OCI-LY1 (cell line): ENCODE results near the gene SPATA9.
A peak's percentile ranks its signal among the peaks of the same experiment; 100 is the strongest.
"Not testable (repeated sequence)": the region's sequence is repeated elsewhere in the genome, so short reads cannot be mapped to it uniquely, and the experiment has no call there.

Experiments
- H2AFZ ChIP-seq: fragments of 200-600 bp; sonication (generic), shearing (Covaris generic); 2 replicates; pipeline ENCODE4 v1.6.0; 2014; ENCODE audit warnings: antibody characterized with exemption, mild to moderate bottlenecking, low read length
- H3F3A ChIP-seq: fragments of 200-600 bp; sonication (generic), shearing (Covaris generic); 2 replicates; pipeline ENCODE4 v1.6.0; 2014; ENCODE audit warnings: mild to moderate bottlenecking, antibody characterized with exemption, low read length, moderate library complexity; ENCODE audit not compliant: insufficient read depth
- H3K27ac ChIP-seq: fragments of 200-600 bp; sonication (generic); 2 replicates; pipeline ENCODE4 v1.5.1; 2014; ENCODE audit warnings: low read length, mixed run types, mild to moderate bottlenecking, low read depth; ENCODE audit not compliant: poor library complexity, severe bottlenecking
- H3K27me3 ChIP-seq: fragments of 200-600 bp; sonication (generic); 2 replicates; pipeline ENCODE4 v1.6.0; 2014; ENCODE audit warnings: antibody characterized with exemption, mild to moderate bottlenecking, low read length, moderate library complexity; ENCODE audit not compliant: insufficient read depth
- H3K36me3 ChIP-seq: fragments of 200-600 bp; sonication (generic); 2 replicates; pipeline ENCODE4 v1.6.1; 2014; ENCODE audit warnings: mild to moderate bottlenecking, antibody characterized with exemption, low read length, moderate library complexity, mixed read lengths; ENCODE audit not compliant: insufficient read depth
- H3K4me1 ChIP-seq: fragments of 200-600 bp; sonication (generic); 2 replicates; pipeline ENCODE4 v1.5.1; 2014; ENCODE audit warnings: mild to moderate bottlenecking, low read length, moderate library complexity; ENCODE audit not compliant: insufficient read depth, severe bottlenecking
- H3K4me2 ChIP-seq: fragments of 200-600 bp; sonication (generic), shearing (Covaris generic); 2 replicates; pipeline ENCODE4 v1.6.1; 2014; ENCODE audit warnings: low read length
- H3K4me3 ChIP-seq: fragments of 200-600 bp; sonication (generic); 2 replicates; pipeline ENCODE4 v1.5.1; 2014; ENCODE audit warnings: low read length, low read depth, mild to moderate bottlenecking, mixed read lengths; ENCODE audit not compliant: poor library complexity, severe bottlenecking
- H3K79me2 ChIP-seq: fragments of 200-600 bp; shearing (Covaris generic); 2 replicates; pipeline ENCODE4 v1.6.1; 2016; ENCODE audit warnings: mixed run types, low read length, mixed read lengths; ENCODE audit not compliant: insufficient read depth
- H3K9ac ChIP-seq: fragments of 200-600 bp; sonication (generic), shearing (Covaris generic); 2 replicates; pipeline ENCODE4 v1.6.1; 2014; ENCODE audit warnings: mild to moderate bottlenecking, low read length, mixed read lengths
- H3K9me2 ChIP-seq: fragments of 200-600 bp; sonication (generic), shearing (Covaris generic); 2 replicates; pipeline ENCODE4 v1.6.1; 2014; ENCODE audit warnings: low read depth, mild to moderate bottlenecking, low read length, mixed read lengths
- H3K9me3 ChIP-seq: fragments of 200-600 bp; shearing (Covaris generic); 2 replicates; pipeline ENCODE4 v1.6.1; 2014; ENCODE audit warnings: low read length, mixed read lengths
- H4K20me1 ChIP-seq: fragments of 200-600 bp; sonication (generic), shearing (Covaris generic); 2 replicates; pipeline ENCODE4 v1.6.0; 2016; ENCODE audit warnings: mild to moderate bottlenecking, low read length; ENCODE audit not compliant: insufficient read depth
- EZH2 ChIP-seq: fragments of 200-600 bp; sonication (generic), shearing (Covaris generic); IDR thresholded peaks from 2 replicates; pipeline ENCODE4 v1.8.0; 2017; ENCODE audit warnings: borderline replicate concordance, mixed run types, mild to moderate bottlenecking, antibody characterized with exemption, low read length, moderate library complexity, mixed read lengths
- TF ChIP-seq, protein P1 (sequence below): fragments of 200-600 bp; sonication (generic), shearing (Covaris generic); IDR thresholded peaks from 2 replicates; pipeline ENCODE4 v1.5.1; 2017; ENCODE audit warnings: mild to moderate bottlenecking, antibody characterized with exemption, low read length, moderate library complexity, mixed read lengths

The SPATA9 gene

DNA sequence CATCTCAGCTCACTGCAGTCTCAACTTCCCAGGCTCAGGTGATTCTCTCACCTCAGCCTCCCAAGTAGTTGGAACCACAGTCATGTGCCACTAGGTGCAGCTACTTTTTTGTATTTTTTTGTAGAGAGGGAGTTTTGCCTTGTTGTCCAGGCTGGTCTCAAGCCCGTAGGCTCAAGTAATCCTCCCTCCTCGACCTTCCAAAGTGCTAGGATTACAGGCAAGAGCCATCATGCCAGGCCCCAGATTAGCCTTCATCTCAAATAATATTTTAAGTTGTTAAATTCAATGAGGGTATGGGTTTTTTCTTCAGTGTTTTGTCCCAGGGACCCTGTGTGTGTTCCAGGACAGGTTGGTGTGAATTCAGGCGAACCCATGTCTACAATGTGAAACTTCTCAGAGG is 48.7 kb downstream of the SPATA9 start:
- H3K4me3 ChIP-seq, result no peak overlapping the region
- H3K27ac ChIP-seq, result no peak overlapping the region
- no peaks in the 10 kb centered on the region; the same call in 1 of the 2 replicates for H3K36me3 ChIP-seq
- no peaks in the 10 kb centered on the region for H3K27me3 ChIP-seq
- no peaks in the 10 kb centered on the region for H3K9me3 ChIP-seq
- no peak overlapping the region for H3K9ac ChIP-seq
- H4K20me1 ChIP-seq, result no peaks in the 10 kb centered on the region
- no peak overlapping the region for H3K4me2 ChIP-seq
- H3K79me2 ChIP-seq, result no peaks in the 10 kb centered on the region
- H3K9me2 ChIP-seq, result no peaks in the 10 kb centered on the region
- no peak overlapping the region for H2AFZ ChIP-seq
- TF ChIP-seq, protein P1, sequence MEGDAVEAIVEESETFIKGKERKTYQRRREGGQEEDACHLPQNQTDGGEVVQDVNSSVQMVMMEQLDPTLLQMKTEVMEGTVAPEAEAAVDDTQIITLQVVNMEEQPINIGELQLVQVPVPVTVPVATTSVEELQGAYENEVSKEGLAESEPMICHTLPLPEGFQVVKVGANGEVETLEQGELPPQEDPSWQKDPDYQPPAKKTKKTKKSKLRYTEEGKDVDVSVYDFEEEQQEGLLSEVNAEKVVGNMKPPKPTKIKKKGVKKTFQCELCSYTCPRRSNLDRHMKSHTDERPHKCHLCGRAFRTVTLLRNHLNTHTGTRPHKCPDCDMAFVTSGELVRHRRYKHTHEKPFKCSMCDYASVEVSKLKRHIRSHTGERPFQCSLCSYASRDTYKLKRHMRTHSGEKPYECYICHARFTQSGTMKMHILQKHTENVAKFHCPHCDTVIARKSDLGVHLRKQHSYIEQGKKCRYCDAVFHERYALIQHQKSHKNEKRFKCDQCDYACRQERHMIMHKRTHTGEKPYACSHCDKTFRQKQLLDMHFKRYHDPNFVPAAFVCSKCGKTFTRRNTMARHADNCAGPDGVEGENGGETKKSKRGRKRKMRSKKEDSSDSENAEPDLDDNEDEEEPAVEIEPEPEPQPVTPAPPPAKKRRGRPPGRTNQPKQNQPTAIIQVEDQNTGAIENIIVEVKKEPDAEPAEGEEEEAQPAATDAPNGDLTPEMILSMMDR, result no peak
- TF ChIP-seq EZH2, result no peak
- H3K4me1 ChIP-seq, result no peaks in the 10 kb centered on the region
- no peaks in the 10 kb centered on the region for H3F3A ChIP-seq

DNA sequence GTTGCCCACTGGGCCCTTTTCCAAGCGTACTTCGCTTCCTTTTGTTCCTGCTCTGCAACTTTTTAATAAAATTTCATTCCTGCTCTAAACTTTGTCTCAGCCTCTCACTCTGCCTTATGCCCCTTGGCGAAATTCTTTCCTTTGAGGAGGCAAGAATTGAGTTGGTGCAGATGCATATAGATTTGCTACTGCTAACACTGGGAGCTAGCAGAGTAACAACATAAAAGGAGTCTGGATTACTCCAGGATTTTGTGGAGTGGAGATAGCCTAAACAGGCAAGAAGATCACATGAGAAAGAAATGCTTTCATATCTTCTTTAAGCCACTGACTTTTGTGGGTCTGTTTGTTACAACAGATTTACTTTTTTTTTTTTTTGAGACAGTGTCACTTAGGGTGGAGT is 49.1 kb downstream of the SPATA9 start:
- H3K9me2 ChIP-seq, result no peaks in the 10 kb centered on the region
- no peak for TF ChIP-seq EZH2
- TF ChIP-seq, protein P1, result no peak
- no peak overlapping the region for H3K9ac ChIP-seq
- no peaks in the 10 kb centered on the region for H3K9me3 ChIP-seq
- no peak overlapping the region for H2AFZ ChIP-seq
- H3F3A ChIP-seq, result no peaks in the 10 kb centered on the region
- H4K20me1 ChIP-seq, result no peaks in the 10 kb centered on the region
- H3K4me3 ChIP-seq, result no peak overlapping the region
- H3K4me2 ChIP-seq, result no peak overlapping the region
- H3K27ac ChIP-seq, result no peak overlapping the region
- H3K4me1 ChIP-seq, result no peaks in the 10 kb centered on the region
- H3K79me2 ChIP-seq, result no peaks in the 10 kb centered on the region
- no peaks in the 10 kb centered on the region for H3K27me3 ChIP-seq
- H3K36me3 ChIP-seq, result no peaks in the 10 kb centered on the region; the same call in 1 of the 2 replicates

DNA sequence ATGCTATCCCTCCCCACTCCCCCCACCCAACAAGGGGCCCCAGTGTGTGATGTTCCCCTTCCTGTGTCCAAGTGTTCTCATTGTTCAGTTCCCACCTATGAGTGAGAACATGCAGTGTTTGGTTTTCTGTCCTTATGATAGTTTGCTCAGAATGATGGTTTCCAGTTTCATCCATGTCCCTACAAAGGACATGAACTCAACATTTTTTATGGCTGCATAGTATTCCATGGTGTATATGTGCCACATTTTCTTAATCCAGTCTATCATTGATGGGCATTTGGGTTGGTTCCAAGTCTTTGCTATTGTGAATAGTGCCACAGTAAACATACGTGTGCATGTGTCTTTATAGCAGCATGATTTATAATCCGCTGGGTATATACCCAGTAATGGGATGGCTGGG is 49.8 kb downstream of the SPATA9 start:
- H3K9me3 ChIP-seq, H3K27ac ChIP-seq, H3K4me3 ChIP-seq, H3K27me3 ChIP-seq, H3K4me1 ChIP-seq, H4K20me1 ChIP-seq, H3F3A ChIP-seq, H3K36me3 ChIP-seq, H3K9ac ChIP-seq, H3K79me2 ChIP-seq, H3K4me2 ChIP-seq, H2AFZ ChIP-seq, H3K9me2 ChIP-seq: not testable (repeated sequence)

DNA sequence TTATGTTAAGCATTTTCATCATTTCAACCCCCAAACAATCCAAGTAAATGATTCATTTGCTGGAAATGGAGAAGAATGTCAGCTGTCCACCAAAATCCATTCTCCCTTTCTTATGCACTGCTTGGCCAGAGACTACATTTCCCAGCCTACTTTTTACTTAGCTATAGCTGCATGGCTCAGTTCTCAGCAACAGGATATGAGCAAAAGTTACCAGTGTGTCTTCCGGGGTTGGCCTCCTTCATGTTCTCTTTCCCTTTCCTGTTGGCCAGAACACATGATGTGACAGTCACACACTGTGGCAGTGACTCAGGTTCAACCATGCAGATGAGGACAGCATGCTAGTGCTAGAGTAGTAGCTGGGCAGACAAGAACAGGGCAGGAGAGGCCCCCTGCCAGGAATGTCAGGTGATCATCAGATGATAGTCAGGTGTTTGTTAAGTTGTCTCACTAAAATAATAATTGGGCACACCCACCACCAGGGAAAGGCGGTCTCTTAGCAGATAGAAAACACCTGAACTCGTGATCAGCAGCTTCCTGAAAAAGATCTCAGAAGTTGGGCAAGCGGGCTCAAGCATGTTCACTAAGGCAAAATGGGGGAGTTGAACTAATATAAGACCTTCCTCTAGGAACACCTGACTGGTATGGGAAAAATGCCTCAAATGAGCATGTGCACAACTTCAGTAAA is 50.7 kb downstream of the SPATA9 start:
- H3K36me3 ChIP-seq, result no peaks in the 10 kb centered on the region; the same call in 1 of the 2 replicates
- TF ChIP-seq, protein P1, result no peak
- no peak for TF ChIP-seq EZH2
- H3K4me2 ChIP-seq, result no peak overlapping the region
- H2AFZ ChIP-seq, result peak overlapping the region; percentile 92
- no peaks in the 10 kb centered on the region for H3K4me1 ChIP-seq
- H3K27ac ChIP-seq, result no peak overlapping the region
- no peaks in the 10 kb centered on the region for H3K9me2 ChIP-seq
- H3F3A ChIP-seq, result no peaks in the 10 kb centered on the region
- H3K9ac ChIP-seq, result no peak overlapping the region
- H3K9me3 ChIP-seq, result no peaks in the 10 kb centered on the region
- no peaks in the 10 kb centered on the region for H3K27me3 ChIP-seq
- H3K79me2 ChIP-seq, result no peaks in the 10 kb centered on the region
- H3K4me3 ChIP-seq, result no peak overlapping the region
- H4K20me1 ChIP-seq, result no peaks in the 10 kb centered on the region
